HG03095 (cell line): ENCODE measurements around the gene RIBC2.

ENCODE experiments used
- ATAC-seq: cut with Tn5 transposase; IDR thresholded peaks from one replicate; pipeline ENCODE4 v1.9.1; 2021; ENCODE audit warnings: moderate library complexity; ENCODE audit not compliant: unreplicated experiment

RIBC2 gene

DNA sequence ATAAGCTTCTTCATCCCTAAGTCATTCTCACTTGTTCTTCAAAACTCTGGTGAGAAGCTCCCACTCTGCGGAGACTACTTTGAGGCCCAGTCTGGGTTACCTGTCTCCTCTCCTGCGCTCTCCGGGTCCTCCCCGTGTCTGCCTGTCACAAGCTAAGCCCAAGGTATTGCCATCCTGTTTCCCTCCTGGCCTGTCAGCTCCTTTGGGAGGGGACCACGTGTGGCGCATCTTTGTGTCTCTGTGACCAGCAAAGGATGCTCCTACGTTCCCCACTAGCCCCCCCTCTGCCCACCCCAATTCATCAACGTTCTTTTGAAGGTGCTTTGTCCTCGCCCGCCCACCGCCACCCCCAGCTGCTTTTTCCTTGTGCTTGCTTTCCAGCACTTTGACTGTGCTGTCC, 57.4 kb downstream of the RIBC2 start:
- ATAC-seq, result no peak

DNA sequence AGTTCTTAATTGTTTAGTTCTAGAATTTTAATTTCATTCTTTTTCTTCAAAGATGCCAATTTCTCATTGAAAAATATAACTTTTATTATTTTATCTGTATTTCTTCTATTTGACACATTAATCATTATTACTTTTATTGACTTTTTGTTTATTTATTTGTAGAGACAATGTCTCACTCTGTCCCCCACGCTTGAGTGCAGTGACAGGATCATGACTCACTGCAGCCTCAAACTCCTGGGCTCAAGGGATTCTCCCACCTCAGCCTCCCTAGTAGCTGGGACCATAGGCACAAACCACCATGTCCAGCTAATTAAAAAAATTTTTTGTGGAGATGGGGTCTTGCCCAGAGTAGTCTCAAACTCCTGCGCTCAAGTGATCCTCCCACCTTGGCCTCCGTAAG, 58.9 kb downstream of the RIBC2 start:
- ATAC-seq, result no peak

DNA sequence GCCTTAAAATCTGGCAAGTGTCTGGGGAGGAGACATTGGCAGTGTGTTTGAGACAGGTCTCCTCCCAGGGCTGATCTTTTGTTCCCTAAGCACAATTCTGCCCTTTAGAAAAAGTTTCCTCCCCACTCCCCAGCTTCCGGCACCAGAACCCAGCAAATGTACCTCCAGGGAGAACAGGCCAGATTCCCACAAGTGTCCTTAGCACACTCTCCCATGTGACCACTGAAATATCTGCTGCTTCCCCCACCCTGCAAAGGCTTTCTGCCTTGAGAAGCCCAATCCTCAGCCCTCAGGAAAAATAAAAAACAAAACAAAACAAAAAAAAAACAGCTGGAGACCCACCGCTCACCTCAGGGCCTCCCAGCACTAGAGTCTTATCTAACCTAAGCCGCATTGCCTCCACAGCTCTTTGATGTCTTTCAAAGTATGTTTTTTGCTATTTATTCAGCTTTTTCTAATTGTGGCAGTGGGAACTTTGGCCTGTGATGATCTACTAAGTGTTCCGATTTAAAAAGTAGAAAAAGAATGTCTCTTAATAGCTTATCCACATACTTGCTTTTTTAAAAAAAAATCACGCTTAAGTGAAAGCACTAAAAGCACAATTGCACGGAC, 60.2 kb downstream of the RIBC2 start:
- no peak for ATAC-seq

DNA sequence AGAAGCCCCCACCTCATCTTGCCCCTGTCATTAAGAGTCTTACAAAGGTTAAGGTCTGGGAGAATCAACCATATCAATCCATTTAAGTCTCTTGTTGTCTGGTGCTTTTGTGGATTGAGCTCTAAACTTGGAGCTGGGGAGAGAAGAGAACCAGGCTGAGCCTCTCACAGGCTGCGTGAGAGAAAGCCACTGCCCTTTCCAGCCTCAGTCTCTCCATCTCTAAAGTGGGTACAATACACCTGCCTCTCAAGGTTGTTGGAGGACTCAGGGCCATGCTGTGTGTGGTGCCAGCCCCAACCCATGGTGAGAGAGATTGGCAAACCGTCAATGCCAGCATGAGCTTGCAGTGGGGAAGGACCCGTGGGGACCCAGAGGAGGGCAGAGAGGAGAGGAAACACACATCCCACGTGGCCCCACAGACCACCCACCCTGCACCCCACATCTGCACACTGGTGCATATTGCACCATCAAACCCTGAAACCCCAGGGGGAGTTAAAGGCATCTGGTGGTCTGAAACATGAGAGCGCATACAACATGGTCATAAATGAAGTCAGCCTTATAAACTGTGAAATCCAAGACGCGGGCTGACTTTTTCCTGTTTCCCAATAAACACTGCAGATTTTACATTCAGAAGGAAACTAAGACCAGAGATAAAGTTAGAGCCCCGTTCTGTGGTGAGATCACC, 61.7 kb downstream of the RIBC2 start:
- no peak for ATAC-seq

DNA sequence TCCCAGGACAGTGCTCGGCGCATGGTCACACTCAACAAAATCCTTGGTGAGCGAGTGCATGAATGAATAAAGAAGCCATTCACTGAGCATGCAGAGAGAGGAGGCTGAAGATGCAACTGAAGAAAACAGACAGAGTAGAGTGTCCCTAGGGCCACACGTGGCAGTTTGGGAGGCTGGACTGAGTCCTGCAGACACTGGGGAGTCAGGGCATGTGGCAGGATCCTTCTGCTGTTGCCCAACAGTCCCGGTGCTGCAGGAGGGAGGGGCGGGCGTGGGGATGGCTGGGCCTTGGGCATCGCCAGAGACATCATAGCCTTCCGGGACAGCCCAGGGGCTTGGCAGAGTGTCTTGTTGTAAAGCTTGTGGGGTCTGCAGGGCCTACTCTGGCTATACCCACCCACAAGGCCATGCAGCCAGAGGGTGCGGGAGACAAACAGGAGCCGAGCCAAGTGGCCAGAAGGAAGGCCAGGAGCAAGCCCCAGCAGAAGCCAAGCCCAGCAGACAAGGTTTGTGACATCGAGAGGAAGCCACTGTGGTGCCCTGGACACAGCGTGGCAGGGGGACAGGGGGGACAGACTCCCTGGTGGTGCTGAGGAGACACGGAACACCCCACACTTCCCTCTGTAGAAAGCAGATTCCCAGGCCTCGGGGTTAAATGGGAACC, 62.5 kb downstream of the RIBC2 start:
- ATAC-seq, result no peak

DNA sequence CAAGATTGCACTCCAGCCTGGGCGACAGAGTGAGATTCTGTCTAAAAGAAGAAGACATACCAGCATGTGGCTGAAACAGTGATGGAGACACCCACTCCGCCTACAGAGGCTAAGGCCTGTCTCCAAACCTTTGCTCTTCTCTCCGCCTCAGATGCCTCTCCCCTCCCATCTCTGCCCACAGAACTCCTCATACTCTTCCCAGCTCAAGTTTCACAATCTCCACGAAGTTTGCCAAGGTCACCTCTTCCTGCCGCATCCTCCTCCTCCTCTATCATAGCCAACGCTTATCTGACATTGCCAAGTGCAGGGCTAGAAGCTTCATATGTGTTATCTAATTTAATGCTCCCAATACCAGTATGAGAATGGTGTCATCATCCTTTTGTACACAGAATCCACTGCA, 63.3 kb downstream of the RIBC2 start:
- no peak for ATAC-seq

DNA sequence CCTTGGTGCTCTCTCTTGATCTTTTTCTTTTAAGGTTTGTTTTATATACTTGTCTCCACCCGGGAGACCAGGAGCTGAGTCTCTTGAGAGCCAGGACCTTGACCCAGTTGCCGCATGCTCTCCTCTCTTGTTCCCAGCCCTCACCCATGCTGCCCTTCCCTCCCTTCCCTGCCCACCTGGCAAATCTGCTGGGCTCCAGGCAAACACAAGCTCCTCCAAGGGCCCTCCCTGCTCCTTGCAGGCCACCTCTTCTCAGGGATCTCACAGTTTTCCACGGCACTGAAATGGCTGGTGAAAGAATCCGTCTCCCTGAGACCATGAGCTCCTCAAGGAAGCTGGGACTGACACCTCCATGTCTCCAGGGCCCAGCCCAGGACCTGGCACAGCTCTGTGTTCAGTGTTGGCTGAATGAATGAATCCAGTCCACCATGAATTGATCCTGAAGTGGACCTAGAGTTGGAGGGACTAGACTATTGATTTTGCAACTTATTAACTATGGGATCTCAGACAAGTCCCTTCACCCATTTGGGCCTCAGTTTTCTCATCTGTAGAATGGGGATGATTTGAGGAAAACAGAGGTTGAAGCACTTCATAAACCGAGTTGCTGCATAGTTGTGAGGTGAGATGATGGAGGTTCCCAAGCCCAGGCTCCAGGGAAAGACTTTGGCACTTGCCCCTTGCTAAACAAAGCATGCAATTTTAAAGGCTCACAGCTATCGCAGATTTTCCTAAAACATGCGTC, 64.0 kb downstream of the RIBC2 start:
- no peak for ATAC-seq

DNA sequence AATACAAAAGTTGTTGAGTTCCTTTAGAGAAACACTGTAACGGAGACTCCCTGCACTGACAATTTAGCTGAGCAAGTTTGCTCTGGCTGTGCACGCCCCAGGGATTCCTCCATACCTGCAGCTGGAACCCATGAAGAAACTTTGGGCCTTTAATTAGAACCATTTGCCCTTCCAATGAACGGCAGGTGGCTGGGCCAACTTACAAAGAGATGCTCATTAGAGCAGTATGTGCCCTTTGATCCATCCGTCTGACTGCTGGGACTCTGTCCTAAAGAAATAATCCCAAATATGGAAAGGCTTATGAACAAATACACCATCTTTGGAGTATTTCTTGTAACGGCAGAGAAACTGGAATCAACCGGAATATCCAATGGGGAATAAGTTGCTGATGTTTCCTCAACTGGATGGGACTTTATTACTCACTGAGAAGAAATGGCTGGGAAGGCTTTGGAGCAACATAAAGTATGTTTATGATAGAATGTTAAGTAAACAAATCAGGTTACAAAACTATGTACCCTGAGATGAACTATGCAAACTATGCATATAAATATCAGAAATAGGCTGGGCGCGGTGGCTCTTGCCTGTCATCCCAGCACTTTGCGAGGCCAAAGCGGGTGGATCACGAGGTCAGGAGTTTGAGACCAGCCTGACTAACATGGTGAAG, 64.7 kb downstream of the RIBC2 start:
- no peak for ATAC-seq

DNA sequence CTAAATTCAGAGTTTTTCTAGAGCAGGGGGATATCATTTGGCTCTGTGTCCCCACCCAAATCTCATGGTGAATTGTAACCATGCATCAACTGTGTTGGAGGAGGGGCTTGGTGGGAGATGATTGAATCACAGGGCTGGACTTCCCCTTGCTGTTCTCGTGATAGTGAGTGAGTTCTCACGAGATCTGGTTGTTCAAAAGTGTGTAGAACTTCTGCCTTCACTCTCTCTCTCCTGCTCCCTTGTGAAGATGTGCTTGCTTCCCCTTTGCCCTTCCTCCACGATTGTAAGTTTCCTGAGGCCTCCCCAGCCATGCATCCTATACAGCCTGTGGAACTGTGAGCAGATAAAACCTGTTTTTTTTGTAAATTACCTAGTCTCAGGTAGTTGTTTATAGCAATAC, 67.2 kb downstream of the RIBC2 start:
- no peak for ATAC-seq

DNA sequence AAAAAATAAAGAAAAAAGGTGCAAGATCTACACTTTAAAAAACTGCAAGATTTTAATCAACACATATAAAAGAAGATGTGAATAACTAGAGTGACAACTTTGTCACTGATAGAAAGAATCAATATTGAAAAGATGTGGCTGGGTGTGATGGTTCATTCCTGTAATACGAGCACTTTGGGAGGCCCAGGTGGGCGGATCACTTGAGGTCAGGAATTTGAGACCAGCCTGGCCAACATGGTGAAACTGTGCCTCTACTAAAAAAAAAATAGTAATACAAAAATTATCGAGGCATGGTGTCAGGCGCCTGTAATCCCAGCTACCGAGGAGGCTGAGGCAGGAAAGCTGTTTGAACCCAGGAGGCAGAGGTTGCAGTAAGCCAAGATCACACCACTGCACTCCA, 68.2 kb downstream of the RIBC2 start:
- ATAC-seq, result no peak
